ENCODE measurements around the gene ZCCHC10. TPM values are rescaled to one million over a fixed set of nuclear protein-coding genes. Genes with fewer than 3 reads are reported as not detected.
A peak's percentile ranks its signal among the peaks of the same experiment; 100 is the strongest.
"Not testable (repeated sequence)": the region's sequence is repeated elsewhere in the genome, so short reads cannot be mapped to it uniquely, and the experiment has no call there.

Gene ZCCHC10
- polyA plus RNA-seq, 3 donors from 2014 or later = 44.4 to 47.6 (median 44.5) TPM

GRCh38 chr5:133051542-133052316, 25.4 kb upstream of the ZCCHC10 start, which contains the start of gene HSPA4:
TSS of gene HSPA4 (plus strand) at chr5:133052013. CDS start at chr5:133052251, 238 bp downstream.
- Mint-ChIP-seq H3K27ac (peak within 1 kb of the TSS; percentile 99 to 100 (median 100)), H3K9me3 (no peaks in the 10 kb centered on the region), H3K4me1 (peaks cover 53 to 61% of the 10 kb centered on the region in 2 donors), H3K36me3 (no peaks in the 10 kb centered on the region), H3K4me3 (peak within 1 kb of the TSS; percentile 96 to 98 (median 97)), H3K27me3 (ENCODE audit: low read depth in 3 of 3) (peaks cover 6 to 19% (median 7%) of the 10 kb centered on the region in 3 donors)
- peak; percentile 97 to 98 (median 98) for DNase-seq

GRCh38 chr5:133051061-133051541, 24.8 kb upstream of the ZCCHC10 start:
- DNase-seq = no peak
- Mint-ChIP-seq H3K4me3 (peak overlapping the region; percentile 96 to 98 (median 97)), H3K4me1 (peaks cover 50 to 55% of the 10 kb centered on the region in 2 donors), H3K27me3 (ENCODE audit: low read depth in 3 of 3) (peaks cover 7 to 19% (median 8%) of the 10 kb centered on the region in 3 donors), H3K27ac (peak overlapping the region; percentile 99 to 100 (median 100)), H3K36me3 (no peaks in the 10 kb centered on the region), H3K9me3 (no peaks in the 10 kb centered on the region)

GRCh38 chr5:133050521-133050920, 24.2 kb upstream of the ZCCHC10 start:
- H3K27ac Mint-ChIP-seq = peak overlapping the region; percentile 99 to 100 (median 100)
- H3K4me1 Mint-ChIP-seq = peaks cover 47 to 49% of the 10 kb centered on the region in 2 donors
- no peaks in the 10 kb centered on the region for H3K9me3 Mint-ChIP-seq
- peaks cover 7 to 19% (median 10%) of the 10 kb centered on the region in 3 donors for H3K27me3 Mint-ChIP-seq (ENCODE audit: low read depth in 3 of 3)
- no peaks in the 10 kb centered on the region for H3K36me3 Mint-ChIP-seq
- H3K4me3 Mint-ChIP-seq = peak overlapping the region; percentile 96 to 98 (median 97)
- DNase-seq = no peak

- DNase-seq = no peak
- peaks cover 41% of the 10 kb centered on the region in 2 donors for H3K4me1 Mint-ChIP-seq
- H3K9me3 Mint-ChIP-seq = no peaks in the 10 kb centered on the region
- peak overlapping the region in 5 of 6 donors; percentile 40 to 84 (median 58) for H3K27ac Mint-ChIP-seq
- H3K27me3 Mint-ChIP-seq (ENCODE audit: low read depth in 3 of 3) = peaks cover 7 to 19% (median 10%) of the 10 kb centered on the region in 3 donors
- H3K36me3 Mint-ChIP-seq = no peaks in the 10 kb centered on the region
- H3K4me3 Mint-ChIP-seq = peak overlapping the region in 4 of 5 donors; percentile 10 to 57 (median 26)
Observed at GRCh38 chr5:133049726-133050048, 23.3 kb upstream of the ZCCHC10 start.

- Mint-ChIP-seq H3K9me3 (no peaks in the 10 kb centered on the region), H3K27me3 (ENCODE audit: low read depth in 3 of 3) (peaks cover 7 to 19% (median 10%) of the 10 kb centered on the region in 3 donors), H3K36me3 (no peaks in the 10 kb centered on the region), H3K27ac (peak overlapping the region in 5 of 6 donors; percentile 40 to 84 (median 58)), H3K4me3 (peak overlapping the region in 4 of 5 donors; percentile 10 to 57 (median 26)), H3K4me1 (peaks cover 35 to 36% of the 10 kb centered on the region in 2 donors)
- DNase-seq = no peak
Observed at GRCh38 chr5:133048993-133049725, 22.8 kb upstream of the ZCCHC10 start.

- no peak overlapping the region for H3K27ac Mint-ChIP-seq
Observed at GRCh38 chr5:133047404-133047803, 21.1 kb upstream of the ZCCHC10 start.

GRCh38 chr5:133046560-133046959, 20.2 kb upstream of the ZCCHC10 start:
- Mint-ChIP-seq H3K4me1 (peaks cover 14 to 15% of the 10 kb centered on the region in 2 donors), H3K27me3 (ENCODE audit: low read depth in 3 of 3) (peaks cover 7 to 11% (median 9%) of the 10 kb centered on the region in 3 donors)
- H3K9me3 Mint-ChIP-seq, DNase-seq, H3K4me3 Mint-ChIP-seq, H3K36me3 Mint-ChIP-seq, H3K27ac Mint-ChIP-seq: not testable (repeated sequence)

More at GRCh38 chr5:133047404-133047803, 21.1 kb upstream of the ZCCHC10 start:
- H3K36me3 Mint-ChIP-seq = no peaks in the 10 kb centered on the region
- peaks cover 7 to 14% (median 13%) of the 10 kb centered on the region in 3 donors for H3K27me3 Mint-ChIP-seq (ENCODE audit: low read depth in 3 of 3)
- no peak overlapping the region for H3K4me3 Mint-ChIP-seq
- no peaks in the 10 kb centered on the region for H3K9me3 Mint-ChIP-seq
- DNase-seq = no peak
- peaks cover 18 to 19% of the 10 kb centered on the region in 2 donors for H3K4me1 Mint-ChIP-seq

- H3K9me3 Mint-ChIP-seq = no peaks in the 10 kb centered on the region
- DNase-seq = no peak
- H3K4me1 Mint-ChIP-seq = no peaks in the 10 kb centered on the region
- peaks cover 0 to 10% (median 7%) of the 10 kb centered on the region in 3 donors for H3K27me3 Mint-ChIP-seq (ENCODE audit: low read depth in 3 of 3)
- H3K27ac Mint-ChIP-seq = no peak overlapping the region
- no peak overlapping the region for H3K4me3 Mint-ChIP-seq
- no peaks in the 10 kb centered on the region for H3K36me3 Mint-ChIP-seq
Observed at GRCh38 chr5:133041910-133042309, 15.6 kb upstream of the ZCCHC10 start.

GRCh38 chr5:133041157-133041784, 14.9 kb upstream of the ZCCHC10 start:
- H3K36me3 Mint-ChIP-seq = no peaks in the 10 kb centered on the region

GRCh38 chr5:133036677-133037076, 10.3 kb upstream of the ZCCHC10 start:
- H3K4me1 Mint-ChIP-seq = peaks cover 7 to 12% of the 10 kb centered on the region in 2 donors
- DNase-seq; H3K27me3 Mint-ChIP-seq (ENCODE audit: low read depth in 3 of 3); H3K4me3 Mint-ChIP-seq; H3K9me3 Mint-ChIP-seq; H3K36me3 Mint-ChIP-seq; H3K27ac Mint-ChIP-seq: not testable (repeated sequence)

More at GRCh38 chr5:133041157-133041784, 14.9 kb upstream of the ZCCHC10 start:
- H3K27ac Mint-ChIP-seq = no peak overlapping the region
- H3K9me3 Mint-ChIP-seq = no peaks in the 10 kb centered on the region
- no peak overlapping the region for H3K4me3 Mint-ChIP-seq
- peaks cover 0 to 7% (median 7%) of the 10 kb centered on the region in 3 donors for H3K27me3 Mint-ChIP-seq (ENCODE audit: low read depth in 3 of 3)
- DNase-seq = no peak
- no peaks in the 10 kb centered on the region for H3K4me1 Mint-ChIP-seq

- no peaks in the 10 kb centered on the region for H3K36me3 Mint-ChIP-seq
- DNase-seq = no peak
- peaks cover 2 to 6% (median 3%) of the 10 kb centered on the region in 3 donors for H3K27me3 Mint-ChIP-seq (ENCODE audit: low read depth in 3 of 3)
- no peak overlapping the region for H3K4me3 Mint-ChIP-seq
- H3K27ac Mint-ChIP-seq = no peak overlapping the region
- peaks cover 7 to 12% of the 10 kb centered on the region in 2 donors for H3K4me1 Mint-ChIP-seq
- H3K9me3 Mint-ChIP-seq = no peaks in the 10 kb centered on the region
Observed at GRCh38 chr5:133035224-133035623, 8.9 kb upstream of the ZCCHC10 start.

GRCh38 chr5:133034064-133034463, 7.7 kb upstream of the ZCCHC10 start:
- peaks cover 2 to 6% (median 3%) of the 10 kb centered on the region in 3 donors for H3K27me3 Mint-ChIP-seq (ENCODE audit: low read depth in 3 of 3)
- no peak overlapping the region for H3K27ac Mint-ChIP-seq
- H3K4me1 Mint-ChIP-seq = peaks cover 7 to 12% of the 10 kb centered on the region in 2 donors
- no peak for DNase-seq
- H3K4me3 Mint-ChIP-seq = no peak overlapping the region
- H3K36me3 Mint-ChIP-seq = no peaks in the 10 kb centered on the region
- no peaks in the 10 kb centered on the region for H3K9me3 Mint-ChIP-seq

All from immature natural killer cell (primary cell).